Measurements from ENCODE around the gene LPIN3.

- TF ChIP-seq CTCF (IDR thresholded peaks at IDR 0.05; ENCODE audit: borderline replicate concordance, extremely low read depth, low read length, poor library complexity, severe bottlenecking) (no peak), EZH2 (IDR thresholded peaks at IDR 0.05; ENCODE audit: borderline replicate concordance, low read depth, low read length, severe bottlenecking) (no peak)
Measured at GRCh38 chr20:41304424-41305079, 36.1 kb upstream of the LPIN3 start.

All from DND-41 (cell line).